ENCODE measurements around the gene PIN4. TPM values are rescaled to one million over a fixed set of nuclear protein-coding genes. Genes with fewer than 3 reads are reported as not detected.

PIN4 gene
- polyA plus RNA-seq, 4 donors = 31.0 to 59.1 (median 43.8) TPM

Other genes with a start within 250 kb of the PIN4 start
- 10 to 100 TPM; 22.9 to 28.2 (median 24.4) TPM for gene RTL5, start 49.8 kb upstream of the PIN4 start, polyA plus RNA-seq (ENCODE audit: insufficient read length in 4 of 4)
- 1 to 10 TPM; 3.9 to 5.5 (median 4.3) TPM for gene ERCC6L, start 57.3 kb downstream of the PIN4 start, polyA plus RNA-seq (ENCODE audit: insufficient read length in 4 of 4)
- gene RPS4X, start 95.5 kb downstream of the PIN4 start, polyA plus RNA-seq (ENCODE audit: insufficient read length in 4 of 4) = 1,000 to 10,000 TPM; 1,419 to 1,753 (median 1,540) TPM
- gene CITED1, start 124.2 kb downstream of the PIN4 start, polyA plus RNA-seq (ENCODE audit: insufficient read length in 4 of 4) = 10 to 100 TPM; 11.1 to 19.7 (median 15.9) TPM

Data from left renal pelvis (tissue), 4 donors.